ENCODE measurements around the gene SLC35F1.

DNA sequence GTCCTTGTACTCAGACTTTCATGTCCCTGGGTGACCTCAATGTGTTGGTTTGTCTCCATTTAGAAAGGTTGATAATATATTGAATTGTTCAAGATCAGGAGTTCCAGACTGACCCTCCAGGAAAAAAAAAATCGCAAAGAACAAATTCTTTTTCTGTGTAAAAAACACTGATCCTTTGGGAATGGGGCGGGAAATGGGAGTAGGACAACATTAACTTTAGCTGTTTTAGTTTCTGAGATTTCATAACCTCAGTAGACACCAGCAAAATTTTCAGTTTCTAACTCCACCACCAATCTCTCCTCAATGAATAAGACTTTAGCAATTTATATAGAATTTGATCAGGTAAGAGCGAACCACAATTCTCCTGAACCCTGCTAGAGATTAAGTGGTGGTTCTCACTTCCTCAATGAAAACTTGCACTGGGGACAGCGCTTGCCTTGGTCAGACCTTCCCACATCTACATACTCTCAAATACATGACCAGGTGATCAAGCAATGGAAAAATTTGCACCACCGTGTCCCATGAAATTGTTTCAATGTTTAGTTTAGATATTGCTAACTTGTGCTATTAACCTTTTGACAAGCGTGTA lies 409.8 kb downstream of the SLC35F1 start:
- TF ChIP-seq, protein P1, sequence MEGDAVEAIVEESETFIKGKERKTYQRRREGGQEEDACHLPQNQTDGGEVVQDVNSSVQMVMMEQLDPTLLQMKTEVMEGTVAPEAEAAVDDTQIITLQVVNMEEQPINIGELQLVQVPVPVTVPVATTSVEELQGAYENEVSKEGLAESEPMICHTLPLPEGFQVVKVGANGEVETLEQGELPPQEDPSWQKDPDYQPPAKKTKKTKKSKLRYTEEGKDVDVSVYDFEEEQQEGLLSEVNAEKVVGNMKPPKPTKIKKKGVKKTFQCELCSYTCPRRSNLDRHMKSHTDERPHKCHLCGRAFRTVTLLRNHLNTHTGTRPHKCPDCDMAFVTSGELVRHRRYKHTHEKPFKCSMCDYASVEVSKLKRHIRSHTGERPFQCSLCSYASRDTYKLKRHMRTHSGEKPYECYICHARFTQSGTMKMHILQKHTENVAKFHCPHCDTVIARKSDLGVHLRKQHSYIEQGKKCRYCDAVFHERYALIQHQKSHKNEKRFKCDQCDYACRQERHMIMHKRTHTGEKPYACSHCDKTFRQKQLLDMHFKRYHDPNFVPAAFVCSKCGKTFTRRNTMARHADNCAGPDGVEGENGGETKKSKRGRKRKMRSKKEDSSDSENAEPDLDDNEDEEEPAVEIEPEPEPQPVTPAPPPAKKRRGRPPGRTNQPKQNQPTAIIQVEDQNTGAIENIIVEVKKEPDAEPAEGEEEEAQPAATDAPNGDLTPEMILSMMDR (optimal IDR thresholded peaks at IDR 0.05 in 1 of 3, IDR thresholded peaks at IDR 0.05 in 1 of 3, conservative IDR thresholded peaks at IDR 0.05 in 1 of 3; ENCODE audit: extremely low read depth in 1 of 3, insufficient read depth in 2 of 3, low read length in 3 of 3) = no peak
- TF ChIP-seq EZH2 (IDR thresholded peaks at IDR 0.05; ENCODE audit: low read length) = no peak
